Eye (tissue), 1 donor: ENCODE results near the gene TMEM17.

Source experiments
- DNase-seq: peaks from one replicate; pipeline ENCODE4 v3.0.0-alpha.2; 2015

Gene TMEM17

DNA sequence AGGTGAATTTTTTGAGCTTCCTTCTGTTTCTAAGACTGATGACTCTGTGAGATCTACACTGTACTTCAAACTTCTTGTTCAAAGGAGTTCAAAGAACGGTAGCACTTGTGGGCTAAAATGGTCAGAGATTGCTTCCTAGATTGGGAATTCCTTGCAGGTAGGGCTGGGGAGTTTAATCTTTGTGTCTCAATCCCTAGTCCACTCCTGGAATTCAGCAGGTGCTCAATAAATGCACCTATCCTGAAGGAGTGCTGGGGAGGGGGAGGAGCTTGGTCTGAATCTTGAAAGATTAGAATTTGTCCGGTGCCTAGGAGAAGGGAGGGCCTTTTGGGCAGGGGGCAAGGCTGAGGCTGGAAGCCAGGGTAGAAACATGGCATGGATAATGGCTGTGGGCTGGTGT is 34.6 kb downstream of the TMEM17 start:
- DNase-seq = no peak

DNA sequence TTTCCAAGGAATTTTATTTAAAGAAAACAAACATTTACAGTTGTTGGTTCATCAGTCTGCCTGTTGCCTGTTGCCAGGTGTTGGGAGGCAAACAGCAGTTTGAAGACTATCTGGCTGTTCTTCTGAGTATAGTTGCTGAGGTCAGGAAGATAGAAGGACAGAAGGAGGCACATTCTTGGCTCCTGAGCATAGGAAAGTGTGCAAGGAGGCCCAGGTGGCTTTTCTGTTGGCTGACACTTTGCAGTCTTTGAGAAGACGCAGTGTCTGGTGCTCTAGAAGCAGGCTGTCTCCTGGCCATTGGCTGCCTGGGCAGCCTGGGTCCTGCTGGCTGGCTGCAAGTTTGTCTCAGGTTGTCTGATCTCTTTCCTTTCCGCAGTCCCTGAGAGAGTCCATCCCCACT is 36.4 kb downstream of the TMEM17 start:
- DNase-seq = no peak

- DNase-seq = no peak
Observed at GRCh38 chr2:62469114-62469513, 36.9 kb downstream of the TMEM17 start.

DNA sequence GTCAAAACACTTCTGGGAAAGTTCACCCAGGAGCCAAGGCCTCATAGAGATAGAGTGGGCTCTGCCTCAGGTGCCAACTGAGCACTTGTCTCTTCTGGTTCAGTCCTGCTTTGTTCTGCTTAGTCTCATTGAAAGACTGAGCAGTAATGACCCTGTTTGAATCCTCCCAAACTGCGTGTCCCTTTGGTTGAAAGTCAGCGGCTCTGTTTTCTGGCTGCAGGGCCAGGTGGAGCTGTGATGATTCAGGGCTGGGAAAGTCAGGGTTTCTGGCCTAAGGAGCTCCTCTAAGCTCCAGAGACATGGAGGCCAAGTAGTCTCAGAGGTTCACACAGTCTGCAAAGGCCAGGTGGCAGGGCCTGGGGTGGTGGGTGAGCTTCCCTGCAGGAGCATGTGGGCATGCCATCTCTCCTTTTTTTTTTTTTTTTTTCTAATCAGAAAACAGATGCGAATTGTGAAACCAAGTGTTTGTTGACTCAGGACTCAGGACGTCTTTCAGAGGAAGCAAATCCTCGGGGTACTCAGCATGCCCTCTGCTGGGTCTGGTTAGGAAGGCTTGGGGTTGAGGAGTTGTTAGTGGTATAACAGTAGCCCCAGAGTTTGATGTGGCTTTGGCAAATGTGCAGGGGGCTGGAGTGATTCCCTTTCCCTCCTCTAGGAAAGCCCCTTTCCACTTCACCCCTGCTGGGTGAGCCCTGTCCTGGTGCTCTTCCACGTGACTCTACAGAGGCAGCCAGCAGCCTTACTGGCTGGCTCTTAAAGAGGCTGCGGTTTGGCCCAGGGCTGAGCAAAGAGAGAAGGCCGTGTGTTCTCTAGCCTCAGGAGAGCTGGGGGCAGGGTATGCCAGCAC is 38.3 kb downstream of the TMEM17 start:
- DNase-seq = no peak

GRCh38 chr2:62467100-62467474 is 38.9 kb downstream of the TMEM17 start:
- DNase-seq = no peak

- no peak for DNase-seq
Observed at GRCh38 chr2:62466503-62466854, 39.5 kb downstream of the TMEM17 start.

DNA sequence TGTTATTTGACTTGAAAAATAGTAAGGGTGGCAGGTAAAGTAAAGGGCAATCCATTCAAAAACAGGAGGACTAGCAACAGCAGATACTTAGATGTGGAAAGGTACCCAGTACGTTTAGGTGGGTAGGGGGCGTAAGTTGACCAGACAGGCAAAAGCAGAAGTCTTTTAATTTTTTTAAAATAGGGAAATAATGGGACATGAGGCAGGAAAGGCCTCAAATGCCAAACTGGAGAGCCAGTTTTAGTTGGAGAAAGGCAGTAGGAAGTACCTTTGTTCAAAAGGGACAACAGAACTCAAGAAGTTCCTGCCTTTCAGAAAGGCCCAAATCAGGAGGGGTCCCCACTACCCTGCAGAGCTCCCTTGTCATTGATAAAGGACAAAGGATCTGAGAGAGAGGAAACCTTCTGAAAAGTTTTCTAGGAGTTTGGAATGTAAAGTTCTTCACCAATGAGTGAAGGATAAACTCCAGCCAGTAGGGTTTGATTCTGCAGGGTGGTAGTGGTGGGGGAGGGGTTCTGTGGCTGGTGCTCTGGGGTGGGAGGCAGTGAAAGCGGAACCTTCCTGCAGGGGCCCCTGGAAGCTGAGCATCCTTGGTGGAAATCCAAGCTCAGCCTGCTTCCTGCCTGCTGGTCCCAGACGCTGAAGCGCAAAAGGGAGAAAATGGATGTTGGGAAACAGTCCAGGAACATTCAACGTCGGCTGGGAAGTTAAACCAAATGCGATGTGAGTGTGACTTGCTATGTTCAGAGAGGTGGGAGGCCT is 40.1 kb downstream of the TMEM17 start:
- peak; percentile 54 for DNase-seq

- DNase-seq = no peak
Observed at GRCh38 chr2:62465039-62465740, 40.8 kb downstream of the TMEM17 start.

- no peak for DNase-seq
Observed at GRCh38 chr2:62464221-62465007, 41.6 kb downstream of the TMEM17 start.

DNA sequence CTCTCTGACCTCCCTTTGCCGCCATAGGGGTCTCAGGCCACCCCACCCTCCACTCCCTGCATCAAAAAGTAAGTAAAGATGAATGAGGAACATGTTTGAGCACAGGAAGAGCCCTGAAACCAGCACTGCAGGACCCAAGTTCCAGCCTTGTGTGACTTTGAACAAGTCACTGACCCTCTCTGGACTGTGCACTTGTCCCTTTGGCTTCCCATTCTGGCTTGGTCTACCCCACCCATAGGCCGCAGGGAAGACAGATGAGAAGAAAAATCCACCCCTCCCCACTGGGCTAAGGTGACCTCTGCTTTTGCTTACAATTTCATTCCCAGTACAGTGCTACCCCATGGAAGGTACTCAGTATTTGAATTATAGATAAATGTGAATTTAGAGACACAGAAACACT is 43.8 kb downstream of the TMEM17 start:
- no peak for DNase-seq

DNA sequence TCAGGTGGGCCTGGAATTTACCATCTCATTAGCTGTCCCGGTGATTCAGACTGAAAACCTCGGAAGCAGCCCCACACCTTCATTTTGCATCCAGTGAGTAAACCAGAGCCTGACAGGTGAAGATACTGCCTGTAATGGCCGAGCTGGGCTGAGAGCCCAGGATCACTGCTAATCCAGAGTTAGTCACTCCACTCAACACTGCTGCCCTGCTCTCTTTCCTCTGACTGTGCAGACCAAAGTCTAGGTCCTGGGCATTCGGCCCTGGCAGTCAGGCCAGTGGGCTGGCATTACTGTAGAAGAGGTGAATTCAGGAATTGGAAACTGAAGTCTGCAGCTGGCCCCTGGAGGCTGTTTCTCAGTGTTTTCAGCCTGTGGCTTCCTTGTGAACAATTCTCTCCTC is 44.3 kb downstream of the TMEM17 start:
- DNase-seq = no peak

GRCh38 chr2:62461017-62461553 is 44.9 kb downstream of the TMEM17 start:
- DNase-seq = no peak

DNA sequence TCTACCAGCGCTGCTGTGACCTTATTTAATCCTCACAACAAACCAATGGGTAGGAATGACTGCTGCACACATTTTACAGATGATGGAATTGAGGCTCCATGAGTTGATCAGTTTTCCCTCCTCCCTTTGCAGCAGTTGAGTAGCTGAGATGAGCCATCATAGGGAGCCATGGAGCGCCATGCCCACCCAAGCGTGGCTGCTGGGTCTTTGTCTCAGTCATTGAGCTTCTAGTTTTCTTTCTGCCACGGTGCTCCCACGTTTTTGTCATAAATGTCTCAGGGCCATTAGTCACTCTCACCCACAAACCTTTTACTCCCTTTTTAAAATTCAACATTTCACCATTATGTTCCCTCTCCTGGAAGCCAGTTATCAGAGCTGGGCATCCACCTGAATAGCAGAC is 45.8 kb downstream of the TMEM17 start:
- no peak for DNase-seq

DNA sequence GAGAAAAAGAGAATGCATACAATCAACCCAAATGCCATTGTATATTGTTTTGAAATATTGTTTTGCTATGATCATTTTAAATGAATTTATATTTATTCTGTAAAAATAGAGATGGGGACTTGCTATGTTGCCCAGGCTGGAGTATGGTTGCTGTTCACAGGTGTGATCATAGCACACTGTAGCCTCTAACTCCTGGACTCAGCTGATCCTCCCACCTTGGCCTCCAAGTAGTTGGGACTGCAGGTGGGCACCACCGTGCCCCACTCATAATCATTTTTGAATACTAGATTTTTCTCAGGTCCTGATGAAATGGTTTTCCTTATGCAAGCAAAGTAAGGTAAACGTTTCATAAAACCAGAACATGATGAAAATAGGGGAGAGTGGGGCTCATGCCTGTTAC is 46.3 kb downstream of the TMEM17 start:
- DNase-seq = no peak

DNA sequence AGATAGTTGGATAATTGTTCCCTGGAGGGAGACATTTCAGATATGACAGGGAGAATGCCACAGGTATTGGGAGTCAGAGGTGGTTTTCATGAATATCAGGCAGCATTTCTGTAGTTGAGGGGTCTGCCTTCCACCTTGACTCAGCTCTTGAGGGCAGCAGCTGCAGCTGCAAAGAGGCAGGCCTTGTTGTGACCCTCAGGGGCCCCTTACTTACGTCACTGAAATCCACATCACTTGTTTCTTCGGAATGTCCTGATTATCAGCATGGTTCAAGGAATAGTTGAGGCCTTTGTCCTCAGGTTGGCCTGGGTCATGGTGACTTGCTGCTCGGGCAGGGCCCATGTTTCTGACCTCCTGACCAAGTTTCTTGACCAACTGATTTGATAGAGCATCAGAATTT is 46.9 kb downstream of the TMEM17 start:
- peak; percentile 70 for DNase-seq

DNA sequence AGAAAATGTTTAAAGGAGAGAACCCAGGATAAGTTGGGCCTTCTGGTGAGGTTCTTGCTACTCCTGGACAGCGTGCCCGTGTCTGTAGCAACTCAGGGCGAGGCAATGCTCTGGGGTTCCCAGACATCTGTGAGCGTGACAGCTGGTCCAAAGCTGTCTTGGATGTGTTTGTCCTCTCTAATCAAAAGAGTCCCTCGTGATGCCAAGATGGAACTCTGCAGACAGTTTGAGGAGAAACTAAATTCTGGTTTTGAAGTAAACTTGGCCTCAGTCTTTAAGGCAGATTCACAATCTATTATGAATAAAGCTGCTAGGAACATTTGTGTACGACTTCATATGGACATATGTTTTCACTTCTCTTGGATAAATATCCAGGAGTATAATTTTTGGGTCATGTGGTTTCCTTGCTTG is 47.3 kb downstream of the TMEM17 start:
- DNase-seq = peak; percentile 59

DNA sequence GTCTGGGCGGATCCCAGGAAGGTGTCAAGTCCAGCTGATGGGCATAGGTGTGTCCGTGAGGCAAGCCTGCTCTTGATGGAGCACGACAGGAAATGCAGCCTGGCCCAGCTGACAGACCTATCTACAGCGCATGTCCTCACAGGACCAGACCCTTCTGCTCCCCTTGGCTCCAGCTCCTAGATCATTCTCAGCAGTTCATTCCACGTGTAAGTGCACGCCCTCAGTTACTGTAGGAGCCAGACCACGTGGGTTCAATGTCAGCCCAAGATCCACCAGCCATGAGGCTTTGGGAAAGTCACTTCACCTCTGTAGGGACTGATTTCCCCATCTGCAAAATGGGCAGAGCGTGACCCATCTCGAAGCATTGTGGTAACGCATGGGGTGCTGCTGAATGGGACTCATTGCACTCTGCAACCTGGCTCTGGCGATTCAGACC is 47.8 kb downstream of the TMEM17 start:
- DNase-seq = no peak

GRCh38 chr2:62457556-62457955 is 48.4 kb downstream of the TMEM17 start:
- no peak for DNase-seq

- DNase-seq = peak; percentile 92
Observed at GRCh38 chr2:62456721-62457539, 49.1 kb downstream of the TMEM17 start.

- DNase-seq = no peak
Observed at GRCh38 chr2:62455957-62456692, 49.9 kb downstream of the TMEM17 start.

- DNase-seq = no peak
Observed at GRCh38 chr2:62453955-62454354, 52.0 kb downstream of the TMEM17 start.
